KMS-11 (cell line): ENCODE measurements around the gene NYNRIN.
"Not testable (repeated sequence)": the region's sequence is repeated elsewhere in the genome, so short reads cannot be mapped to it uniquely, and the experiment has no call there.

Source experiments
- H2AFZ ChIP-seq: fragments of 200-600 bp; sonication (generic); 2 replicates; pipeline ENCODE4 v1.6.1; 2016; ENCODE audit warnings: antibody characterized with exemption, mixed run types, low read depth
- H3K27ac ChIP-seq: fragments of 200-600 bp; sonication (generic); 2 replicates; pipeline ENCODE4 v1.6.1; 2016; ENCODE audit warnings: mild to moderate bottlenecking, mixed run types
- H3K27me3 ChIP-seq: fragments of 200-600 bp; sonication (generic); 2 replicates; pipeline ENCODE4 v1.6.1; 2017; ENCODE audit warnings: mild to moderate bottlenecking, low read depth, mixed run types, moderate library complexity; ENCODE audit not compliant: insufficient read depth
- H3K36me3 ChIP-seq: fragments of 200-600 bp; sonication (generic); 2 replicates; pipeline ENCODE4 v1.6.1; 2017; ENCODE audit warnings: mild to moderate bottlenecking, mixed run types; ENCODE audit not compliant: insufficient read depth
- H3K4me1 ChIP-seq: fragments of 200-600 bp; sonication (generic); 2 replicates; pipeline ENCODE4 v1.6.1; 2016; ENCODE audit warnings: mild to moderate bottlenecking, low read depth, mixed run types; ENCODE audit not compliant: poor library complexity, severe bottlenecking
- H3K4me2 ChIP-seq: fragments of 200-600 bp; sonication (generic); 2 replicates; pipeline ENCODE4 v1.7.0; 2016; ENCODE audit warnings: mild to moderate bottlenecking, mixed run types
- H3K4me3 ChIP-seq: fragments of 200-600 bp; sonication (generic); IDR thresholded peaks from 2 replicates; pipeline ENCODE4 v1.6.1; 2017; ENCODE audit warnings: low read depth, low read length, mixed read lengths; ENCODE audit not compliant: insufficient read depth
- H3K79me2 ChIP-seq: fragments of 200-600 bp; sonication (generic); 2 replicates; pipeline ENCODE4 v1.6.1; 2016; ENCODE audit warnings: low read depth, mixed run types; ENCODE audit not compliant: insufficient read depth
- H3K9ac ChIP-seq: fragments of 200-600 bp; sonication (generic); 2 replicates; pipeline ENCODE4 v1.6.1; 2016; ENCODE audit warnings: mild to moderate bottlenecking, mixed run types
- H4K20me1 ChIP-seq: fragments of 200-600 bp; sonication (generic); 2 replicates; pipeline ENCODE4 v1.6.1; 2016; ENCODE audit warnings: mild to moderate bottlenecking, mixed run types; ENCODE audit not compliant: insufficient read depth
- CTCF ChIP-seq: fragments of 200-600 bp; sonication (generic); conservative IDR thresholded peaks from 2 replicates; pipeline ENCODE4 v1.6.1; 2017; ENCODE audit warnings: low read depth, mild to moderate bottlenecking, antibody characterized with exemption, low read length, moderate library complexity, mixed read lengths

NYNRIN gene

GRCh38 chr14:24368562-24369252 lies 30.1 kb upstream of the NYNRIN start:
- no peak for TF ChIP-seq CTCF
- no peak overlapping the region for H2AFZ ChIP-seq
- H3K27ac ChIP-seq: no peak overlapping the region
- no peaks in the 10 kb centered on the region for H3K27me3 ChIP-seq
- H3K4me3 ChIP-seq: no peak overlapping the region
- no peaks in the 10 kb centered on the region for H3K79me2 ChIP-seq
- no peaks in the 10 kb centered on the region for H4K20me1 ChIP-seq
- H3K9ac ChIP-seq: peak overlapping the region; percentile 37; the same call in 1 of the 2 replicates
- no peaks in the 10 kb centered on the region for H3K36me3 ChIP-seq
- no peak overlapping the region for H3K4me2 ChIP-seq
- peaks cover 14% of the 10 kb centered on the region for H3K4me1 ChIP-seq

GRCh38 chr14:24369463-24369862 lies 29.3 kb upstream of the NYNRIN start:
- Histone ChIP-seq H3K27ac (no peak overlapping the region), H3K4me2 (no peak overlapping the region), H3K4me3 (no peak overlapping the region), H2AFZ (no peak overlapping the region), H3K27me3 (no peaks in the 10 kb centered on the region), H3K4me1 (peaks cover 14% of the 10 kb centered on the region), H4K20me1 (no peaks in the 10 kb centered on the region), H3K36me3 (no peaks in the 10 kb centered on the region), H3K79me2 (no peaks in the 10 kb centered on the region), H3K9ac (no peak overlapping the region)
- TF ChIP-seq CTCF: no peak

- peaks cover 11% of the 10 kb centered on the region for H3K4me1 ChIP-seq
- no peak overlapping the region for H3K27ac ChIP-seq
- no peak for TF ChIP-seq CTCF
These were observed 28.7 kb upstream of the NYNRIN start for GRCh38 chr14:24369907-24370687.

GRCh38 chr14:24370748-24371147 lies 28.1 kb upstream of the NYNRIN start:
- Histone ChIP-seq H4K20me1 (no peaks in the 10 kb centered on the region), H3K27me3 (no peaks in the 10 kb centered on the region), H3K9ac (no peak overlapping the region), H2AFZ (no peak overlapping the region), H3K4me3 (no peak overlapping the region), H3K4me1 (peaks cover 6% of the 10 kb centered on the region), H3K36me3 (no peaks in the 10 kb centered on the region), H3K4me2 (no peak overlapping the region), H3K79me2 (no peaks in the 10 kb centered on the region), H3K27ac (no peak overlapping the region)
- TF ChIP-seq CTCF: no peak

More at GRCh38 chr14:24369907-24370687, 28.7 kb upstream of the NYNRIN start:
- Histone ChIP-seq H3K79me2 (no peaks in the 10 kb centered on the region), H2AFZ (no peak overlapping the region), H3K4me2 (no peak overlapping the region), H3K9ac (no peak overlapping the region), H3K36me3 (no peaks in the 10 kb centered on the region), H4K20me1 (no peaks in the 10 kb centered on the region), H3K4me3 (no peak overlapping the region), H3K27me3 (no peaks in the 10 kb centered on the region)

GRCh38 chr14:24371605-24372004 lies 27.2 kb upstream of the NYNRIN start:
- not testable (repeated sequence) for H3K4me1 ChIP-seq, H4K20me1 ChIP-seq, H3K9ac ChIP-seq, H3K36me3 ChIP-seq, H3K4me2 ChIP-seq, H3K27ac ChIP-seq, H3K27me3 ChIP-seq, H3K4me3 ChIP-seq, H2AFZ ChIP-seq, H3K79me2 ChIP-seq
